GM12872 (cell line): ENCODE results near the gene PHACTR3.

Experiments
- CTCF ChIP-seq: IDR thresholded peaks from 3 replicates; pipeline ENCODE4 v1.5.1; 2011; ENCODE audit warnings: low read depth, mild to moderate bottlenecking, low read length, moderate library complexity; ENCODE audit not compliant: insufficient read depth

PHACTR3 gene

GRCh38 chr20:59661621-59662020 lies 57.3 kb downstream of the PHACTR3 start:
- no peak for TF ChIP-seq CTCF

- no peak for TF ChIP-seq CTCF
Observed at GRCh38 chr20:59662161-59662560, 57.8 kb downstream of the PHACTR3 start.

- TF ChIP-seq CTCF = no peak
Observed at GRCh38 chr20:59662856-59663512, 58.6 kb downstream of the PHACTR3 start.

GRCh38 chr20:59663513-59664060 lies 59.2 kb downstream of the PHACTR3 start:
- TF ChIP-seq CTCF = no peak

GRCh38 chr20:59664421-59664941 lies 60.1 kb downstream of the PHACTR3 start:
- TF ChIP-seq CTCF = no peak

- no peak for TF ChIP-seq CTCF
Observed at GRCh38 chr20:59665656-59666555, 61.6 kb downstream of the PHACTR3 start.

- no peak for TF ChIP-seq CTCF
Observed at GRCh38 chr20:59666586-59666985, 62.2 kb downstream of the PHACTR3 start.
